HG03196 (cell line): Measurements from ENCODE around the gene DSTN.

Experiments
- ATAC-seq: cut with Tn5 transposase; IDR thresholded peaks from one replicate; pipeline ENCODE4 v1.9.1; 2021; ENCODE audit not compliant: unreplicated experiment

The DSTN gene

GRCh38 chr20:17579369-17580039 is 9.6 kb downstream of the DSTN start:
- no peak for ATAC-seq

GRCh38 chr20:17580895-17581294 is 11.0 kb downstream of the DSTN start:
- ATAC-seq = no peak

DNA sequence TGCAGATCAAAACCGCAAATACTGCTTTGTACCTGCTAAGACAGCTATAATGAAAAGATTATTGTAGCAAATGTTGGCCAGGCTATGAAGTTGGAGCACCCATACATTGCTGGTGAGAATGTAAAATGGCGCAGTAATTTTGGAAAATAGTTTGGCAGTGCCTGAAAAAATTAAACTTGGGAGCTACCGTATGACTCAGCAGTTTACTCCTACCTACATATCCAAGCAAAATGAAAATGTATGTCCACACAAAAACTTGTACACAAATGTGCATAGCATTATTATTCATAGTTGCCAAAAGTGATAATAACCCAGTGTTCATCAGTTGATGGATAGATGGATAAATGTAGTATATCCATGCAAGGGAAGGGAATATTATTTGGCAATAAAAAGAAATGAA is 13.3 kb downstream of the DSTN start:
- ATAC-seq = no peak

DNA sequence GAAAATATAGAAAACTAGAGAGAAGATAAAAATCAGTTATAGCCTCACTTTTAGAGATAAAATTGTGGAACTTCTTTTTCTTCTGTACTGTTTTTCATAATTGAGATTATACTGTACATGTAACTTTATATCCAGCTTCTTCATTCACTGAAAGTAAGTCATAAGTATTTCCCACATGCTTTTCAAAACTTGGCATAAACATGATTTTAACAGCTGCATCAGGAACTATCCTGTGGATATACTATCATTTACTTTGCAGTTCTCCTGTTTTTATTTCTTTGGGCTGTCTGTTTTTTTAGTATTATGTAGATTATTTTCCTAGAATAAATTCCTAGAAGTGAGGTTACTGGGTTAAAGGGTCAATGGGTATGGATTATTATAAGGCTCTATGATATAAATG is 14.8 kb downstream of the DSTN start:
- no peak for ATAC-seq

GRCh38 chr20:17586250-17586649 is 16.4 kb downstream of the DSTN start:
- no peak for ATAC-seq

DNA sequence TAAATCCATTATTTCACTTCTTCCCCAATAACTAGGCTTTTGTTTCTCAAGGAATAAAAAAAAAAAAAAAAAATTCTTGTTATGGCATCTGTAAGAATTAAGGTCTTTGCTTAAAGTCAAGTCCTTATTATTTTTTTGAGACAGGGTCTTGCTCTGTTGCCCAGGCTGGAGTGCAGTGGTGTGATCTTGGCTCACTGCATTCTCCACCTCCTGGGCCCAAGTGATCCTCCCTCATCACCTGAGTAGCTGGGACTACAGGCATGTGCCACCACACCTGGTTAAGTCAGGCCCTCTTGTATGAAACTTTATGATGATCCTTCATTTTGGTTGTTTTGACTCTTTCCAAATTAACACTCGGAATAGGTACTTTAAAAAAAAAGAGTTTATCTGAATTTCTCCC is 17.3 kb downstream of the DSTN start:
- no peak for ATAC-seq

DNA sequence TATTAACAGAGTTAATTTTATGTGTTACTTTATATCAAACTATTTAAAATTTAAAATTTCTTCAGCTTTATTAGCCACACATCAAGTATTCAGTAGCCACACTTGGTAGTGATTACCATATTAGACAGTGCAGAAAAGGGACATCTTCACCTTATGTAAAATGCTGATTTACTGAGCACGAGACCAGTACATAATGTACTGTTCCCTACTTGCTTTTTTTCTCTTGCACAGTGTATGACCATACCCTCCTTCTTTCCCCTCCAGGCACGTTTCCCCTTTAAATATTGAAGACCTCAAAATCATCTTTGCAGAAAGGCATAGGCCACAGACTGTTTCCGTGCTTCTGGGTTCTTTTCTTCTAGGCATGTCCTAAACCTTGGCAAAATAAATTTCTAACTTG is 17.9 kb downstream of the DSTN start:
- ATAC-seq = no peak

DNA sequence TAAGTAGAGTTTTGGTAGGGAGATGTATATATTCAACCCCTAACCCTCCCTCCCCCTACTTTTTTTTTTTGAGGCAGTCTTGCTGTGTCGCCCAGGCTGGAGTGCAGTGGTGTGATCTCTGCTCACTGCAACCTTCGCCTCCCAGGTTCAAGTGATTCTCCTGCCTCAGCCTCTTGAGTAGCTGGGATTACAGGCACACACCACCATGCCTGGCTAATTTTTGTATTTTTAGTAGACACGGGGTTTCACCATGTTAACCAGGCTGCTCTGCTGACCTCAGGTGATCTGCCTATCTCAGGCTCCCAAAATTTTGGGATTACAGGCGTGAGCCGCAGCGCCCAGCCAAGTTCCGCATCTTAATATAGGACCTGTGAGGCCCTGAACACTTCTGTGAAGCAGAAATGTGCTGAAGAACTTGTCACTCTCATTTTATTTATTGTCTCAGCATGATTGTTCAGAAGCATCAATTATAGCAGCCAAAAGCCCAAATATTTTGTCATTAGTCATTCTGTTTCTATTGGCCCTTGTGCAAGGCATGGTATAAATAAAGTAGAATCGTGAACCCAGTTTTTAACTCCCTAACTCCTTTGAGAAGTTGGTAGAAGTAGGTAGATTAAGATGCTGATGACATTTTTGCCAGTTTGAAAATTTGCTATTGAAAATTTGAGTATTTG is 19.4 kb downstream of the DSTN start:
- no peak for ATAC-seq

GRCh38 chr20:17590245-17590644 is 20.4 kb downstream of the DSTN start:
- ATAC-seq = no peak

- ATAC-seq = no peak
Observed at GRCh38 chr20:17593902-17594301, 24.0 kb downstream of the DSTN start.

DNA sequence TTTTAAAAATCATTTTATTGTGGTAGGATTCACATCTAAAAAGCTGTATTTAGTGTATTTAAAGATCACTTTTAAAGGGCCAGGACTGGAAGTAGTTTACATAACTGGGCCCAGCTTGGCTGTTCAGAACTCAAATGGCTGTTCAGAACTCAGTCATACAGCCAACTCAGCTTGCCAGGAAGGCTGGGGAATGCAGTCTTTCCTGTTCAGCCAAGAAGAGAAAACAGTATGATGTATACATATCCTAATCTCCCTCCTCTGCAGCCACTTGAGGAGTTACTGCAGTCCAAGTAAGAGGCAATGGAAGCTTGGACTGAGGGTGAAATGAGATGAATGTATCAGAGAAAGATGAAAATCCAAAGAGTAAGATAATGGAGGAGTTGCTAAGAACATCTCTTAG is 24.6 kb downstream of the DSTN start:
- no peak for ATAC-seq

GRCh38 chr20:17595856-17596255 is 26.0 kb downstream of the DSTN start:
- no peak for ATAC-seq

DNA sequence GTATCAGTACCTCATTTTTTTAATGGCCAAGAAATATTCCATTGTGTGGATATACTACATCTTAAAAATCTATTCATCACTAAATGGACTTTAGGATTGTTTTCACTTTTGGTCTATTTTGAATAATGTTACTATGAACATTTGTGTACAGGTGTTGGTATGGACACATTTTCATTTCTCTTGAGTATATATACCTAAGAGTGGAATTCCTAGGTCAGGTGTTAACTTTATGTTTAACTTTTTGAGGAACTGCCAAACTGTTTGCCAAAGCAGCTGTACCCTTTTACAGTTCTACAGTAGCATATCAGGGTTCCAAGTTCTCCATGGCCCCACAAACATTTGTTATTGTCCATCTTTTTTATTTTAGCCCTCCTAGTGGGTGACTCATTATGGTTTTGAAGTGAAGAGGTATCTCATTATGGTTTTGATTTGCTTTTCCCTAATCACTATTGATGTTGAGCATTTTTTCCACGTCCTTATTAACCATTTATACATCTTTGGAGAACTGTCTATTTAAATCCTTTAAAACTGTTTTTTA is 28.2 kb downstream of the DSTN start:
- no peak for ATAC-seq

GRCh38 chr20:17601957-17602356 is 32.1 kb downstream of the DSTN start:
- ATAC-seq = no peak

GRCh38 chr20:17602493-17602892 is 32.6 kb downstream of the DSTN start:
- ATAC-seq = no peak

- no peak for ATAC-seq
Observed at GRCh38 chr20:17605131-17605660, 35.3 kb downstream of the DSTN start.

DNA sequence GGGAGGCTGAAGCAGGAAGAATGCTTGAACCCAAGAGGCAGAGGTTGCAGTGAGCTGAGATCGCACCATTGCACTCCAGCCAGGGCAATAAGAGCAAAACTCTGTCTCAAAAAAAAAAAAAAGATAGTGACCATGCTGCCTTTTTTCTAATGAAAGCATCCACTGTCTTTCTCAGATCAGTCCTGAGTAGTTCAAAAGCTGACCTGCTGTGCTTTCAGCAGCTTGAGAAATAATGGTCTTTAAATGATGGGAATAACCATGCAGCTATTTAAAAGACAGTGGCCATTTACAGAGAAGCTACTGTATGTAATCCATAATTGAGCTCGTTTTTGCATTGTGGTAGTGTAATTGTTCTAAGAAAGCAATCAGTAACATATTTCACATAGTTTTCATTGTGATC is 36.1 kb downstream of the DSTN start:
- no peak for ATAC-seq

DNA sequence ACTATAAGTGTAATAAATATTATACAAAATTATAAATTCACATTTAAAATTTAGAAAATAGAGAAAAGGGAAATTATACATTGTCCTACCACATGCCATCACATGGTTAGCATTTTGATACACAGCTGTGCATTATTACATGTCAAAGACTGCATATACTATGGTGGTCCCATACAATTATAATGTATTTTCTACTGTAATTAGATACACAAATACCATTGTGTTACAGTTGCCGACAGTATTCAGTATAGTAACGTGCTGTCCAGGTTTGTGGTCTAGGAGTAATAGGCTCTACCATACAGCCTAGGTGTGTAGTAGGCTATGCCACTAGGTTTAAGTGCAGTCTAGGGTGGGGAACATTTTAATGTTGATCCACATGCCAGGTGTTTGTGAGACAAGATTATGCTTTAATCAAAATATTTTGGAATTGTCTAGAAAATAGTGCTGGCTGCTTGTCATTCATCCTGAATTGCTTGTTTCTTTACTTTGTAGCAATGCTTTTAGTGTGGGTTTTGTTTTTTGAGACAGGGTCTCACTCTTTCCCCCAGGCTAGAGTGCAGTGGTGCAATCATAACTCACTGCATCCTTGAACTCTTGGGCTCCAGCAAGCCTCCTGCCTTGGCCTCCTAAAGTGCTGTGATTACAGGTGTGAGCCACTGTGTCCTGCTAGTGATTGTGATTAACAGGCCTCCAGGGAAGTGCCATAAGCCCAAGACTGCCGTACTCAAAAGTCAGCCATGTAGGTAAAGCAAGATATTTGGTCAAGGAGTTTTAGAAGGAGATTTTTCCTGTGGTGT is 39.0 kb downstream of the DSTN start:
- ATAC-seq = no peak

DNA sequence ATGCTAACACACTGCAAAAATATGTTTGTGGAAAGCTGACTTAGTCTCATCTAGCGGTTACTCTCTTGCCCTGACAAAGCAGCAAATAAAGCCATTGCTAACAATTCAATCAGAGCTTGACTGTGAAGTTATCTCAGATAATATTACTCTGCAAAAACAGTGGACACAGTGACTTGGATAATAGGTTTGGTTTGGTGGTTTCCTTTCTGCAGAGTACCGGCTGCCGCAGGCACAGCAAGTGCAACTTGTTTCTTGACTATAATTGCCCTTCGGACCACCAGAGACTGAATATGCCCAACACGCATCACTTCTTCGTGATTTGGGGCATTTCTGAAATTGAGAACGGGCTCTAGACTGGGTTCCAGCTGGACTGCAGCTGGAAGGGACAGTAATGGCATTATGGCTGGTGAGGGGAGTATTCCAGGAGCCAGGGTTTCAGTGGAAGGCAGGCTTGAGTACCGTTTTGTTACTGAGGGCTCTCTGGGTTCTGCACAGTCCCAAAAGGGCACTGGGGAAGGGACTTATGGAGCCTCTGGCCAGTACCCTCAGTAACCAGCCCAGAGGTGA is 40.0 kb downstream of the DSTN start:
- no peak for ATAC-seq

DNA sequence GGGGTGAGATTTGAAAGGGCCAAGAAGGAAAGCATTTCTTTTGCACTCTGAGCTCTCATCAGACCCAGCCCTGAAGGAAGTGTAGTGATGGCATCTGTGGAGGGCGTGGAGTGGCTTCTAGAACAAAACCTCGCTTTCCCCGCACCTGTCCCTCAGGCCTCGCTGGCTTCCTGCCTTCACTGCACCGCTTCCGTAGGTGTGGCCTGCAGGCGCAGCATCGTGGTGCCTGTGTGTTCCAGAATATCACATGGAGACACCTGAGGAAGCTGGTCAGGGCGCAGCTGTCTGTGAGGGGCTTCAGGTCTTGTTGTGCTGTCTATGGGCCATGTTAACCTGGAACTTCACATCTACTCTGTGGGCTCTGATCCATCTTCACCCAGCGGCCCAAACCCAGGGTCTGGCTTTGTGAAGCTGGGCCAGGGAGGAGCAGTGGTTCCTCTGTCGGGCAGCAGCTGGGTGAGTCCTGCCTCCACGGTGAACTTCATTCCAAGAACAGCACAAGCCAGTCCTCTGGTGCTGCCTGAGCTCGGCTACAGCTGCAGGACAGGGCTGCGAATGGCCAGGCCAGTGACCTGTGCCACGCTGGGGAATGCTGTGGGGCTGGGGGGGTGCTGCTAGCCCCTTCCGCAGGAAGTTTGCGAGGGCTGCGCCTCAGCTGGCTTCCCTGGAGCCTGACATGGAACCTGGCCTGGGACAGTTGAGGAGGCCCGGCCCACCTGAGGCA is 40.9 kb downstream of the DSTN start:
- no peak for ATAC-seq

GRCh38 chr20:17611290-17611539 is 41.3 kb downstream of the DSTN start:
- no peak for ATAC-seq
